H1 (cell line): ENCODE data around the gene SPPL2B. TPM values are rescaled to one million over a fixed set of nuclear protein-coding genes. Genes with fewer than 3 reads are reported as not detected.

Experiments
- CTCF ChIA-PET: fragments of 300-600 bp; sonication (Branson Sonifier 250); formaldehyde crosslinking; loops from one replicate; lab custom pipeline; 2021; ENCODE audit not compliant: partially characterized antibody; lab: Charles Lee
- POLR2A ChIA-PET: fragments of 300-600 bp; sonication (Branson Sonifier 250); formaldehyde crosslinking; loops from one replicate; lab custom pipeline; 2021; ENCODE audit warnings: inconsistent platforms; ENCODE audit not compliant: partially characterized antibody; lab: Charles Lee
- DNase-seq, 2 experiments: peaks; one replicate each; pipeline versions ENCODE4 v3.0.0 to v3.0.0-alpha.2; 2010 to 2022; ENCODE audit warnings: low spot score in 2 of 2, low read depth in 1 of 2, mixed read lengths in 1 of 2
- FAIRE-seq: peaks from 2 replicates; lab custom pipeline; 2011; peaks lifted over from hg19 to GRCh38; lab: Jason Lieb, UNC
- H2AFZ ChIP-seq: 2 replicates; pipeline ENCODE4 v1.8.1; 2012; ENCODE audit warnings: low read length, inconsistent platforms
- H2AK5ac ChIP-seq: 2 replicates; pipeline ENCODE4 v1.6.1; 2013; ENCODE audit warnings: low read depth, low read length
- H2BK120ac ChIP-seq: replicated peaks from 2 replicates; pipeline ENCODE3; 2013; ENCODE audit warnings: low read depth, low read length, inconsistent platforms
- H2BK12ac ChIP-seq: 2 replicates; pipeline ENCODE4 v1.6.1; 2013; ENCODE audit warnings: low read depth, low read length
- H2BK15ac ChIP-seq: 2 replicates; pipeline ENCODE4 v1.6.1; 2013; ENCODE audit warnings: low read length
- H2BK20ac ChIP-seq: 2 replicates; pipeline ENCODE4 v1.6.1; 2013; ENCODE audit warnings: low read length
- H2BK5ac ChIP-seq: 2 replicates; pipeline ENCODE4 v1.6.1; 2013; ENCODE audit warnings: low read depth, low read length
- H3K14ac ChIP-seq: 2 replicates; pipeline ENCODE4 v1.6.1; 2013; ENCODE audit warnings: inconsistent platforms; ENCODE audit not compliant: insufficient read length
- H3K18ac ChIP-seq: 2 replicates; pipeline ENCODE4 v1.6.1; 2013; ENCODE audit warnings: low read length; ENCODE audit errors: extremely low read depth
- H3K23ac ChIP-seq: 2 replicates; pipeline ENCODE4 v1.6.1; 2013; ENCODE audit warnings: inconsistent platforms; ENCODE audit not compliant: insufficient read length
- H3K23me2 ChIP-seq: 2 replicates; pipeline ENCODE4 v1.6.1; 2013; ENCODE audit warnings: low read depth, low read length
- H3K27ac ChIP-seq: 2 replicates; pipeline ENCODE4 v1.6.1; 2011; ENCODE audit warnings: low read depth, low read length, inconsistent platforms
- H3K27me3 ChIP-seq, 4 experiments: replicated peaks in 1 of 4; 1 replicate in 1 of 4; 2 replicates in 3 of 4; pipeline versions ENCODE4 v1.6.1 to v1.8.1; 2011 to 2013; ENCODE audit warnings: low read length in 3 of 4, mild to moderate bottlenecking in 3 of 4, inconsistent platforms in 2 of 4, mixed read lengths in 2 of 4, moderate library complexity in 1 of 4; ENCODE audit not compliant: control insufficient read depth in 3 of 4, insufficient read depth in 3 of 4; ENCODE audit errors: extremely low read depth in 1 of 4
- H3K36me3 ChIP-seq, 4 experiments: 2 replicates each; pipeline versions ENCODE4 v1.6.1 to v1.8.1; 2011 to 2013; ENCODE audit warnings: mild to moderate bottlenecking in 4 of 4, low read length in 3 of 4, moderate library complexity in 2 of 4, control low read depth in 1 of 4, inconsistent platforms in 1 of 4; ENCODE audit not compliant: insufficient read depth in 4 of 4, control insufficient read depth in 2 of 4
- H3K4ac ChIP-seq: replicated peaks from 2 replicates; pipeline ENCODE3; 2013; ENCODE audit warnings: low read length, low read depth, mixed read lengths, inconsistent platforms; ENCODE audit not compliant: insufficient read length
- H3K4me1 ChIP-seq, 4 experiments: replicated peaks in 1 of 4; 1 replicate in 1 of 4; 2 replicates in 3 of 4; pipeline versions ENCODE4 v1.6.1 to v1.8.1; 2011 to 2013; ENCODE audit warnings: low read length in 3 of 4, inconsistent platforms in 2 of 4, mixed read lengths in 1 of 4; ENCODE audit not compliant: insufficient read depth in 4 of 4, control insufficient read depth in 3 of 4
- H3K4me2 ChIP-seq, 2 experiments: 2 replicates each; pipeline versions ENCODE4 v1.6.1 to v1.8.1; 2011 to 2013; ENCODE audit warnings: low read depth in 2 of 2, low read length in 2 of 2, control low read depth in 1 of 2, inconsistent platforms in 1 of 2, mild to moderate bottlenecking in 1 of 2; ENCODE audit not compliant: insufficient read depth in 1 of 2
- H3K4me3 ChIP-seq, 4 experiments: fragments of 200-600, 300-600 bp in 1 of 4; sonication (generic), shearing (Covaris generic), sonication (Bioruptor Twin) in 1 of 4; 2 replicates each; pipeline versions ENCODE4 v1.5.1 to v1.8.1; 2011 to 2016; ENCODE audit warnings: low read length in 4 of 4, low read depth in 3 of 4, control low read depth in 2 of 4, inconsistent platforms in 2 of 4, mild to moderate bottlenecking in 2 of 4, mixed read lengths in 1 of 4, moderate library complexity in 1 of 4; ENCODE audit not compliant: insufficient read depth in 2 of 4; ENCODE audit errors: extremely low read depth in 1 of 4
- H3K56ac ChIP-seq: replicated peaks from 2 replicates; pipeline ENCODE3; 2013; ENCODE audit warnings: low read depth, mild to moderate bottlenecking, mixed read lengths, low read length, inconsistent platforms; ENCODE audit not compliant: insufficient read length
- H3K79me1 ChIP-seq: 2 replicates; pipeline ENCODE4 v1.6.1; 2013; ENCODE audit warnings: low read depth, low read length, control low read depth
- H3K79me2 ChIP-seq, 2 experiments: 2 replicates each; pipeline versions ENCODE4 v1.6.1 to v1.8.1; 2012 to 2013; ENCODE audit warnings: low read length in 2 of 2, mild to moderate bottlenecking in 2 of 2, inconsistent platforms in 1 of 2; ENCODE audit not compliant: insufficient read depth in 2 of 2, control insufficient read depth in 1 of 2
- H3K9ac ChIP-seq, 4 experiments: replicated peaks in 1 of 4; 1 replicate in 1 of 4; 2 replicates in 3 of 4; pipeline versions ENCODE4 v1.6.1 to v1.8.1; 2011 to 2013; ENCODE audit warnings: low read depth in 3 of 4, low read length in 3 of 4, control low read depth in 2 of 4, mild to moderate bottlenecking in 2 of 4, moderate library complexity in 2 of 4, inconsistent platforms in 1 of 4; ENCODE audit errors: extremely low read depth in 1 of 4
- H3K9me3 ChIP-seq, 2 experiments: 2 replicates each; pipeline versions ENCODE4 v1.6.1 to v1.8.1; 2012 to 2013; ENCODE audit warnings: mild to moderate bottlenecking in 2 of 2, moderate library complexity in 2 of 2, control low read depth in 1 of 2, inconsistent platforms in 1 of 2, low read depth in 1 of 2, low read length in 1 of 2, mixed read lengths in 1 of 2; ENCODE audit not compliant: insufficient read depth in 2 of 2
- H4K20me1 ChIP-seq, 2 experiments: replicated peaks in 1 of 2; 2 replicates each; pipeline versions ENCODE3 to v1.8.1; 2011 to 2013; ENCODE audit warnings: inconsistent platforms in 2 of 2, low read length in 2 of 2, mild to moderate bottlenecking in 1 of 2; ENCODE audit not compliant: insufficient read depth in 2 of 2, control insufficient read depth in 1 of 2
- H4K5ac ChIP-seq: 2 replicates; pipeline ENCODE4 v1.6.1; 2013; ENCODE audit warnings: low read length, low read depth, mixed read lengths, inconsistent platforms; ENCODE audit not compliant: insufficient read length
- H4K8ac ChIP-seq: 2 replicates; pipeline ENCODE4 v1.8.0; 2013; ENCODE audit warnings: mild to moderate bottlenecking, moderate library complexity, low read length, inconsistent platforms; ENCODE audit not compliant: insufficient read depth; ENCODE audit errors: extremely low read depth
- H4K91ac ChIP-seq: replicated peaks from 2 replicates; pipeline ENCODE3; 2013; ENCODE audit warnings: low read length, mixed read lengths, inconsistent platforms; ENCODE audit not compliant: insufficient read length
- EZH2 ChIP-seq: fragments of 200-600 bp; sonication (generic); IDR thresholded peaks from 2 replicates; pipeline ENCODE4 v1.7.1; 2012; ENCODE audit warnings: low read depth, mild to moderate bottlenecking, moderate library complexity, low read length, inconsistent platforms; ENCODE audit not compliant: severe bottlenecking
- HDAC6 ChIP-seq: IDR thresholded peaks from one replicate; pipeline ENCODE4 v1.7.1; 2012; ENCODE audit warnings: low read depth, mild to moderate bottlenecking, inconsistent platforms, low read length, moderate library complexity
- JUND ChIP-seq: IDR thresholded peaks from 2 replicates; pipeline ENCODE4 v1.6.1; 2011; ENCODE audit warnings: mild to moderate bottlenecking, improper control_type of control experiment, low read length
- NANOG ChIP-seq: IDR thresholded peaks from 2 replicates; pipeline ENCODE4 v1.6.1; 2011; ENCODE audit warnings: low read length, low read depth, mild to moderate bottlenecking, inconsistent platforms; ENCODE audit not compliant: insufficient read depth, poor library complexity, severe bottlenecking
- RFX5 ChIP-seq: IDR thresholded peaks from 2 replicates; pipeline ENCODE4 v1.6.1; 2011; ENCODE audit warnings: low read depth, low read length, improper control_type of control experiment, borderline replicate concordance
- RNF2 ChIP-seq: fragments of 200-900, 300-1000 bp; sonication (generic); IDR thresholded peaks from 2 replicates; pipeline ENCODE4 v1.7.1; 2016; ENCODE audit warnings: borderline replicate concordance, low read depth, mild to moderate bottlenecking, antibody characterized with exemption, low read length; ENCODE audit not compliant: poor library complexity, severe bottlenecking; ENCODE audit errors: missing control alignments
- SP1 ChIP-seq: IDR thresholded peaks from 2 replicates; pipeline ENCODE4 v1.6.1; 2011; ENCODE audit warnings: low read depth, low read length
- SP4 ChIP-seq: IDR thresholded peaks from 2 replicates; pipeline ENCODE4 v1.6.1; 2012; ENCODE audit warnings: low read length, inconsistent platforms
- SUZ12 ChIP-seq: fragments of 200-600 bp; sonication (generic); IDR thresholded peaks from 2 replicates; pipeline ENCODE4 v1.6.1; 2012; ENCODE audit warnings: mild to moderate bottlenecking, inconsistent platforms, low read length, moderate library complexity, mixed read lengths
- WGBS, 2 experiments: shearing (Covaris generic) in 1 of 2; methylation state at CpG; one replicate each; pipeline versions ENCODE4 v1.1.6 to v1.1.7; 2013 to 2015; ENCODE audit warnings: low lambda C conversion rate in 2 of 2, mixed read lengths in 2 of 2, inconsistent platforms in 1 of 2, low coverage in 1 of 2, missing lambda C conversion rate in 1 of 2; ENCODE audit not compliant: insufficient replicate concordance in 2 of 2, insufficient coverage in 1 of 2, insufficient read length in 1 of 2; ENCODE audit errors: extremely low coverage in 1 of 2, missing lambda C conversion rate in 1 of 2; 5-methylcytosine and 5-hydroxymethylcytosine counted together
- polyA plus RNA-seq, 7 experiments: library from polyadenylated mRNA; depleted of rRNA in 3 of 7; stranded (reverse) in 5 of 7; unstranded in 2 of 7; fragments of >200 nt in 5 of 7; fragments of 200-250 nt in 2 of 7; gene quantifications; 1 replicate in 5 of 7; 2 replicates in 1 of 7; 4 replicates in 1 of 7; pipeline versions ENCODE4 v1.2.1 to v1.2.3, GENCODE V29; 2011 to 2013; ENCODE audit warnings: missing spikeins in 2 of 7, mixed read lengths in 2 of 7
- total RNA-seq: library from RNA; stranded (reverse); fragmentation: NEBNext Ultra II Directional; extraction: Animal tissue kit (Norgen Biotek cat#: 25700); gene quantifications from 2 replicates; pipeline ENCODE4 v1.2.1, GENCODE V29; 2021
- TF ChIP-seq, protein P1 (sequence below), 3 experiments: IDR thresholded peaks; 1 replicate in 2 of 3; 2 replicates in 1 of 3; pipeline versions ENCODE4 v1.5.1 to v1.6.1; 2011; ENCODE audit warnings: low read length in 3 of 3, mild to moderate bottlenecking in 3 of 3, inconsistent platforms in 2 of 3, low read depth in 1 of 3, moderate library complexity in 1 of 3; ENCODE audit not compliant: insufficient read depth in 1 of 3; ENCODE audit errors: control extremely low read depth in 1 of 3

Gene SPPL2B
- total and polyA plus RNA-seq, 2 of the 8 experiments (the other 6 are each of a cell fraction or from before 2014, with no cell fraction given), result 34.8 to 55.7 TPM

DNA sequence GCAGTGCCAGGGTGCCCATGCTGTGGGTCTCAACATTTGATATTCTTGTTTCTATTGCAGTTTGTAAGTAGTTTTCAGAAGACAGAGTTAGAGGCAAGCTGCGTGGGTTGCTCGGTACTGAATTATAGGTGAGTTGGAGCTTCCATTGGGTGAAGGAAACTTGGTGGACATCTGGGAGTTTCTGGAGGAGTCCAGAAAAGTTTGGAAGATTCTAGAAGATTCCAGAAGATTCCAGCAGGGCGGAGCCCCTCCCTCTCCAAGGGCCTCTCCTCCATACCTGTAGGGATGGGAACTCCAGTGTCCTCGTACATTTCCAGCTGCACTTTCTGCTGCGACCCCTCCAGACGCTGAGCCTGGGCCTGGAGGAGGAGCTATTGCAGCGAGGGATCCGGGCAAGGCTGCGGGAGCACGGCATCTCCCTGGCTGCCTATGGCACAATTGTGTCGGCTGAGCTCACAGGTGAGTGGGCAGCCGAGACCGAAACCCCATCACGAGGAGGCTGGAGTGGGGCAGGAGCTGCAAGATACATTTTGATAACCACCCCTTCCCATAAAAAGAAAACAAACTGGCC lies 70.3 kb downstream of the SPPL2B start:
- no peak overlapping the region for H3K9ac ChIP-seq
- CTCF ChIA-PET, result interaction anchor here (1.0 to 1.2 kb wide), 3 partner anchors 18 to 122 kb away, joined by 3 to 6 read pairs (median 4); no protein-coding TSS in a partner anchor
- no peak overlapping the region for H2BK120ac ChIP-seq
- H4K5ac ChIP-seq, result no peak overlapping the region
- POLR2A ChIA-PET, result interaction anchor here (1.2 to 1.7 kb wide), 4 partner anchors 13 to 129 kb away, joined by 3 to 7 read pairs (median 4); partner anchors contain the start of genes GADD45B and TIMM13
- DNase-seq (no peak), FAIRE-seq (no peak)
- no peaks in the 10 kb centered on the region for H3K79me1 ChIP-seq
- H3K27ac ChIP-seq, result no peak overlapping the region
- no peak overlapping the region for H3K4me2 ChIP-seq
- H2BK12ac ChIP-seq, result no peak overlapping the region
- H3K79me2 ChIP-seq, result no peaks in the 10 kb centered on the region
- no peak overlapping the region for H2AK5ac ChIP-seq
- H3K36me3 ChIP-seq, result no peaks in the 10 kb centered on the region
- no peak overlapping the region for H3K56ac ChIP-seq
- no peak overlapping the region for H3K4me3 ChIP-seq
- H3K27me3 ChIP-seq, result no peaks in the 10 kb centered on the region
- no peak overlapping the region; the same call in 1 of the 2 replicates for H4K8ac ChIP-seq
- H3K4me1 ChIP-seq, result no peaks in the 10 kb centered on the region
- no peak overlapping the region for H4K91ac ChIP-seq
- no peaks in the 10 kb centered on the region for H3K9me3 ChIP-seq
- H3K23me2 ChIP-seq, result no peaks in the 10 kb centered on the region
- no peak overlapping the region for H3K18ac ChIP-seq
- H3K14ac ChIP-seq, result no peak overlapping the region
- no peaks in the 10 kb centered on the region for H4K20me1 ChIP-seq
- H2AFZ ChIP-seq, result no peak overlapping the region
- no peak overlapping the region for H2BK15ac ChIP-seq
- no peak overlapping the region for H2BK20ac ChIP-seq
- H2BK5ac ChIP-seq, result no peak overlapping the region
- H3K23ac ChIP-seq, result no peak overlapping the region
- WGBS, 2 experiments, result 90% methylated on average over 14 of the region's 14 CpGs; no CpG with 5 or more reads in 1 of the 2 experiments
- H3K4ac ChIP-seq, result no peak overlapping the region
- TF ChIP-seq SP4 (no peak), EZH2 (no peak), RFX5 (no peak), SUZ12 (no peak), RNF2 (no peak), NANOG (no peak), SP1 (no peak), JUND (no peak), HDAC6 (no peak)
- TF ChIP-seq, protein P1, sequence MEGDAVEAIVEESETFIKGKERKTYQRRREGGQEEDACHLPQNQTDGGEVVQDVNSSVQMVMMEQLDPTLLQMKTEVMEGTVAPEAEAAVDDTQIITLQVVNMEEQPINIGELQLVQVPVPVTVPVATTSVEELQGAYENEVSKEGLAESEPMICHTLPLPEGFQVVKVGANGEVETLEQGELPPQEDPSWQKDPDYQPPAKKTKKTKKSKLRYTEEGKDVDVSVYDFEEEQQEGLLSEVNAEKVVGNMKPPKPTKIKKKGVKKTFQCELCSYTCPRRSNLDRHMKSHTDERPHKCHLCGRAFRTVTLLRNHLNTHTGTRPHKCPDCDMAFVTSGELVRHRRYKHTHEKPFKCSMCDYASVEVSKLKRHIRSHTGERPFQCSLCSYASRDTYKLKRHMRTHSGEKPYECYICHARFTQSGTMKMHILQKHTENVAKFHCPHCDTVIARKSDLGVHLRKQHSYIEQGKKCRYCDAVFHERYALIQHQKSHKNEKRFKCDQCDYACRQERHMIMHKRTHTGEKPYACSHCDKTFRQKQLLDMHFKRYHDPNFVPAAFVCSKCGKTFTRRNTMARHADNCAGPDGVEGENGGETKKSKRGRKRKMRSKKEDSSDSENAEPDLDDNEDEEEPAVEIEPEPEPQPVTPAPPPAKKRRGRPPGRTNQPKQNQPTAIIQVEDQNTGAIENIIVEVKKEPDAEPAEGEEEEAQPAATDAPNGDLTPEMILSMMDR (IDR thresholded peaks at IDR 0.05; ENCODE audit: control extremely low read depth in 1 of 3, insufficient read depth in 1 of 3, low read depth in 1 of 3, low read length in 3 of 3), result no peak
